ENCODE data around the gene TLN1.

DNA sequence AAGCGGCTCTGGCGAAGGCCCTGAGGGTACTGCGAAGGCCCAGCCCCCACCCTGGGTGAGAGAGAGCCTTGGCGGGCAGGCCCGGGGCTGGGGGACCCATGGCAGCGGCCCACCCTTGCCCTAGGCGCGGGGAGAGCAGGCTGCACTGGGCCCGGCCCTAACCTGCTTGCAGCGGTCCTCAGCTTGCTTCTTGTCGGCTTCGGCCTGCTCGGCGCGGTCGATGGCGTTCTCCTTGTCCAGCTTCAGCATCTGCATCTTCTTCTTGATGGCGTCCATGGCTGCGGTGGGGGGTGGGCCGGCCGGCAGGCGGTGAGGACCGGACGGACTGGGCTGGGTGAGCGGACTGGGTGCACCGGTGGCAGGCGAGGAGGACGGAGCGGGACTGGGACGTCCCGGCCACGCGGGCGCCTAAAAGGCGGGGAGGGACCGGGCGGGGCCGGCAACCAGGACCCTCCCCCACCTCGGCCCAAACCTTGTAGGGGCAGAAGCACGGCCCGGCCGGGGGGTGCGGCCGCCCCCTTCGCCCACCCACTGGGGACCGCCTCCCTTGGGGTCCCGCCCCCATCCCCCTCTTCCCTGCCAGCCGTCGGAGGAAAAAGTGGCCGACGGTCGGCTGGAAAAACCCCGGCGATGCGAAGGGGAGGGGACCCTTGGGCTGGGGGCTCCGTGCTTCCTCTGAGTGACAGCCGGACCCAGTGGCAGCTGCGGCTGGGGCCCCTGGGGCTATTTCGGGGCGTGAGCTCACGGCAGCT is 42.3 kb downstream of the TLN1 start, which contains the start of gene TPM2:
- TF ChIP-seq EZH2 (IDR thresholded peaks at IDR 0.05; ENCODE audit: borderline replicate concordance, low read length) = no peak
- TF ChIP-seq, protein P1, sequence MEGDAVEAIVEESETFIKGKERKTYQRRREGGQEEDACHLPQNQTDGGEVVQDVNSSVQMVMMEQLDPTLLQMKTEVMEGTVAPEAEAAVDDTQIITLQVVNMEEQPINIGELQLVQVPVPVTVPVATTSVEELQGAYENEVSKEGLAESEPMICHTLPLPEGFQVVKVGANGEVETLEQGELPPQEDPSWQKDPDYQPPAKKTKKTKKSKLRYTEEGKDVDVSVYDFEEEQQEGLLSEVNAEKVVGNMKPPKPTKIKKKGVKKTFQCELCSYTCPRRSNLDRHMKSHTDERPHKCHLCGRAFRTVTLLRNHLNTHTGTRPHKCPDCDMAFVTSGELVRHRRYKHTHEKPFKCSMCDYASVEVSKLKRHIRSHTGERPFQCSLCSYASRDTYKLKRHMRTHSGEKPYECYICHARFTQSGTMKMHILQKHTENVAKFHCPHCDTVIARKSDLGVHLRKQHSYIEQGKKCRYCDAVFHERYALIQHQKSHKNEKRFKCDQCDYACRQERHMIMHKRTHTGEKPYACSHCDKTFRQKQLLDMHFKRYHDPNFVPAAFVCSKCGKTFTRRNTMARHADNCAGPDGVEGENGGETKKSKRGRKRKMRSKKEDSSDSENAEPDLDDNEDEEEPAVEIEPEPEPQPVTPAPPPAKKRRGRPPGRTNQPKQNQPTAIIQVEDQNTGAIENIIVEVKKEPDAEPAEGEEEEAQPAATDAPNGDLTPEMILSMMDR (IDR thresholded peaks at IDR 0.05; ENCODE audit: low read length) = no peak

Measured in OCI-LY1 (cell line).